ENCODE results near the gene RAB7A.

RAB7A gene

DNA sequence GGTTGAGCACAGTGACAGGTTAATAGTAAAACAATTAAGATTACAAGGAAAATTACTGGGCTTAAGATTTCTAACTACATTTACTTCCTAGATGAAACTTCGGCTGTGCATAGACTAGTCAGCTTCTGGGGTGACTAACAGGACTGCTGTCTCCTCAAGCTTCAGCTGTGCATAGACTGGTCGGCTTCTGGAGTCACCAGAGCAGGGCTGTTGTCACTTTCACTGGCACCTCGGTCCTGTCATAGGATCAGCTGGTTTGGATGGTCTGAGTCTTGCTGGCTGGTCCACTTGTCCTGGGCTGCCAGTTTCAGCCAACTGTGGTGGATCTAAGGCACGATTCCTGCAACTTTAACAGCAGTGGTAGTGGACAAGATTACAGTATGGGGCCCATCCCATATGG, 129.6 kb downstream of the RAB7A start:
- Histone ChIP-seq H3K4me2 (ENCODE audit: low read length) (no peak overlapping the region), H3K4me1 (no peaks in the 10 kb centered on the region), H2AFZ (no peak overlapping the region), H3K9ac (no peak overlapping the region), H3K79me2 (no peaks in the 10 kb centered on the region), H3K27me3 (ENCODE audit: control insufficient read depth, insufficient read depth, low read length) (no peaks in the 10 kb centered on the region), H3K4me3 (ENCODE audit: low read depth, low read length) (no peak overlapping the region), H3K27ac (no peak overlapping the region), H3K9me3 (ENCODE audit: control insufficient read depth, low read length) (no peaks in the 10 kb centered on the region), H3K36me3 (ENCODE audit: control insufficient read depth, insufficient read depth, low read length) (no peaks in the 10 kb centered on the region)
- TF ChIP-seq, protein P1, sequence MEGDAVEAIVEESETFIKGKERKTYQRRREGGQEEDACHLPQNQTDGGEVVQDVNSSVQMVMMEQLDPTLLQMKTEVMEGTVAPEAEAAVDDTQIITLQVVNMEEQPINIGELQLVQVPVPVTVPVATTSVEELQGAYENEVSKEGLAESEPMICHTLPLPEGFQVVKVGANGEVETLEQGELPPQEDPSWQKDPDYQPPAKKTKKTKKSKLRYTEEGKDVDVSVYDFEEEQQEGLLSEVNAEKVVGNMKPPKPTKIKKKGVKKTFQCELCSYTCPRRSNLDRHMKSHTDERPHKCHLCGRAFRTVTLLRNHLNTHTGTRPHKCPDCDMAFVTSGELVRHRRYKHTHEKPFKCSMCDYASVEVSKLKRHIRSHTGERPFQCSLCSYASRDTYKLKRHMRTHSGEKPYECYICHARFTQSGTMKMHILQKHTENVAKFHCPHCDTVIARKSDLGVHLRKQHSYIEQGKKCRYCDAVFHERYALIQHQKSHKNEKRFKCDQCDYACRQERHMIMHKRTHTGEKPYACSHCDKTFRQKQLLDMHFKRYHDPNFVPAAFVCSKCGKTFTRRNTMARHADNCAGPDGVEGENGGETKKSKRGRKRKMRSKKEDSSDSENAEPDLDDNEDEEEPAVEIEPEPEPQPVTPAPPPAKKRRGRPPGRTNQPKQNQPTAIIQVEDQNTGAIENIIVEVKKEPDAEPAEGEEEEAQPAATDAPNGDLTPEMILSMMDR (IDR thresholded peaks at IDR 0.05), result no peak

DNA sequence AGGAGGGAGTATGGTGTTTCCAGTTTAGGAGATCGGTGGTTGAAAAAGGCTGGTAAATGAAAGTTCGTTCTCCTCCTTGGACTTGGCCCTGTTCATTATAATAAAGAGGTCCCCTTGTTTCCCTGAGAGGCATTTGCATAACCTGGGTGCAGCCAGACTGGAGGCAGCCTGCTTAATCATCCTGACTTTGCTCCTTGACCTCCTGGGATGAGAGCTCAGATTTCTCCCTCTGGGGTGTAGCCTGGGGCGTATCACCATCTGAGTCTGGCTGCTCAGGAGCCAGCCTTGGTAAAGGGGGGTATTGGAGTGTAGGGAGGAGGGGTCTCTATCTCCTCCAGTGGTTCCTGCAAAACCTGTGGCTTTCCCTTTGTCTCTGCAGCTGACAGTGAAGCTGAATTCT, 132.2 kb downstream of the RAB7A start:
- Histone ChIP-seq H3K9ac (no peak overlapping the region), H3K4me3 (ENCODE audit: low read depth, low read length) (no peak overlapping the region), H2AFZ (no peak overlapping the region), H3K36me3 (ENCODE audit: control insufficient read depth, insufficient read depth, low read length) (no peaks in the 10 kb centered on the region), H3K79me2 (no peaks in the 10 kb centered on the region), H3K9me3 (ENCODE audit: control insufficient read depth, low read length) (no peaks in the 10 kb centered on the region), H3K27ac (no peak overlapping the region), H3K4me2 (ENCODE audit: low read length) (no peak overlapping the region), H3K4me1 (no peaks in the 10 kb centered on the region), H3K27me3 (ENCODE audit: control insufficient read depth, insufficient read depth, low read length) (no peaks in the 10 kb centered on the region)
- TF ChIP-seq, protein P1 (IDR thresholded peaks at IDR 0.05), result no peak

DNA sequence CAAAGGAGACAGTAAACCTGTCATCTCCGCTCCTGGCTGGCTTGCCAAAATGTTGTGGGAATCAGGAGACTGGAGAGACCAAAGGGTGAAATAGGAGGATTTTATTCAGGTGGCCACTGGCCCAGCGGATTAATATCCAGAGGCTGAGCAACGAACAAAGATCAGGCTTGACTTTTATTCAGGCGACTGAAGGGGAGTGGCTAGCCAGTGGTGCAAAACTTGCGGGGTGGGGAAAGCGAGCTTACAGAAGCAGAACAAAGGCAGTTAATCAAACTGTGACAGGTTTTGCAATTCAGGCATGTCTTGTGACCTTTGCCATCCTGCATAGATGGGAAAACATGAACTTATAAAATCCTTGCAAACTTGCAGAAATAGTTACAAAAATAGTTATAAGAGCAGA, 133.6 kb downstream of the RAB7A start:
- H3K4me3 ChIP-seq (ENCODE audit: low read depth, low read length), result no peak overlapping the region
- H3K9ac ChIP-seq, result no peak overlapping the region
- H3K27ac ChIP-seq, result no peak overlapping the region
- no peaks in the 10 kb centered on the region for H3K4me1 ChIP-seq
- H3K27me3 ChIP-seq (ENCODE audit: control insufficient read depth, insufficient read depth, low read length), result no peaks in the 10 kb centered on the region
- H2AFZ ChIP-seq, result no peak overlapping the region
- no peaks in the 10 kb centered on the region for H3K36me3 ChIP-seq (ENCODE audit: control insufficient read depth, insufficient read depth, low read length)
- H3K9me3 ChIP-seq (ENCODE audit: control insufficient read depth, low read length), result no peaks in the 10 kb centered on the region
- H3K4me2 ChIP-seq (ENCODE audit: low read length), result no peak overlapping the region
- TF ChIP-seq, protein P1 (IDR thresholded peaks at IDR 0.05), result no peak
- no peaks in the 10 kb centered on the region for H3K79me2 ChIP-seq

DNA sequence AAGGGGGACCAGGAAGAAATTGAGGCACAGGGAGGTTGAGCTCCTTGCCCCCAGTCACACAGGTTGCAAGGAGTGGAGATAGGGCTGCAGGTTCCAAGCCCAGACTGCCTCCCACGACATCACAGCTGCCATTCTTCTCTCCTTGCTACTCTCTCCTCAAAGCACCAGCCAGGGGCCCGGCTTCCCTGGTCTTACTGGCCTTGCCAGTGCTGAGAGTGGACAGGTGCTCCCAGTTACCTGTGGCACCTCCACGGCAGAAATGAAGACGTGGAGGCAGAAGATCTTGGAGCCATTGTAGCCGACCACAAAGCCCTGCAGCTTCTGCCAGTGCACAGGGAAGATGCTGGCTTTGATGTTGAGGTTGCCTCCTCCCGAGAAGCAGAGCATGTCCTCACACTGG, 135.5 kb downstream of the RAB7A start:
- Histone ChIP-seq H3K4me3 (ENCODE audit: low read depth, low read length) (no peak overlapping the region), H3K4me1 (no peaks in the 10 kb centered on the region), H3K27ac (no peak overlapping the region), H2AFZ (no peak overlapping the region), H3K79me2 (no peaks in the 10 kb centered on the region), H3K36me3 (ENCODE audit: control insufficient read depth, insufficient read depth, low read length) (no peaks in the 10 kb centered on the region), H3K9ac (no peak overlapping the region), H3K4me2 (ENCODE audit: low read length) (no peak overlapping the region), H3K27me3 (ENCODE audit: control insufficient read depth, insufficient read depth, low read length) (no peaks in the 10 kb centered on the region), H3K9me3 (ENCODE audit: control insufficient read depth, low read length) (no peaks in the 10 kb centered on the region)
- TF ChIP-seq, protein P1 (IDR thresholded peaks at IDR 0.05), result no peak

DNA sequence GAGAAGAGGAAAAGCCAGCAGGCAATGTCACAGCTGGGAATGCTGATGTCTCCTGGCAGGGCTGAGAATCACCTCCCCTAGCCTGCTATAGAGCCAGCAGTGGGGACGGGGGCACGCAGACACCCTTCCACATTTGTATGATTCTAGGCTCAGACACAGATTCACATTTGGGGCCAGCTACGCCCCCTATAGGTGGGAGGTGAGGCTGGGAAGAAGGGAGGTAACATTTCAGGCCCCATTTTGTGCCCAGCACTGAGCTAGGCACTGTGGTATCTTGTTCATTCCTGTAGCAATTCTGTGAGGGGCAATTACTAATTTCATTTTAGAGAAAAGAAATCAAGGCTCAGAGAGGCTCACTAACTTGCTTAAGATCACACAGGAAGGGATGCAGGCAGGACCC, 137.6 kb downstream of the RAB7A start:
- TF ChIP-seq, protein P1 (IDR thresholded peaks at IDR 0.05), result no peak
- Histone ChIP-seq H3K9me3 (ENCODE audit: control insufficient read depth, low read length) (no peaks in the 10 kb centered on the region), H2AFZ (no peak overlapping the region), H3K27ac (no peak overlapping the region), H3K4me2 (ENCODE audit: low read length) (no peak overlapping the region), H3K79me2 (no peaks in the 10 kb centered on the region), H3K9ac (no peak overlapping the region), H3K36me3 (ENCODE audit: control insufficient read depth, insufficient read depth, low read length) (no peaks in the 10 kb centered on the region), H3K27me3 (ENCODE audit: control insufficient read depth, insufficient read depth, low read length) (no peaks in the 10 kb centered on the region), H3K4me3 (ENCODE audit: low read depth, low read length) (no peak overlapping the region), H3K4me1 (no peaks in the 10 kb centered on the region)

Data from parathyroid adenoma (tissue), 2 donors.